Activated T-helper 1 cell treated with Interleukin-2 at 50 U/mL for 16 hours (primary cell): ENCODE measurements around the gene HOXB8.

ENCODE experiments used
- DNase-seq: peaks from one replicate; pipeline ENCODE4 v3.0.0-alpha.2; 2020; ENCODE audit warnings: low read depth

HOXB8 gene

GRCh38 chr17:48583708-48584222, 31.3 kb downstream of the HOXB8 start:
- no peak for DNase-seq

GRCh38 chr17:48582750-48583069, 32.4 kb downstream of the HOXB8 start:
- no peak for DNase-seq

GRCh38 chr17:48579760-48580554, 35.1 kb downstream of the HOXB8 start:
- no peak for DNase-seq

GRCh38 chr17:48579471-48579759, 35.7 kb downstream of the HOXB8 start:
- no peak for DNase-seq

GRCh38 chr17:48578616-48579470, 36.2 kb downstream of the HOXB8 start:
- no peak for DNase-seq

GRCh38 chr17:48577946-48578615, 37.0 kb downstream of the HOXB8 start, which contains the start of gene HOXB4:
HOXB4 (minus strand) TSS chr17:48578350; CDS start chr17:48578319, 31 bp downstream.
- peak; percentile 34 for DNase-seq

- DNase-seq = no peak
These were observed 37.7 kb downstream of the HOXB8 start for GRCh38 chr17:48577330-48577945.

- DNase-seq = no peak
These were observed 38.4 kb downstream of the HOXB8 start for GRCh38 chr17:48576479-48577309.

- DNase-seq = no peak
These were observed 39.2 kb downstream of the HOXB8 start for GRCh38 chr17:48575673-48576478.

GRCh38 chr17:48575066-48575582, 40.0 kb downstream of the HOXB8 start:
- DNase-seq = no peak

GRCh38 chr17:48574505-48575065, 40.5 kb downstream of the HOXB8 start:
- DNase-seq = no peak

- DNase-seq = no peak
These were observed 43.2 kb downstream of the HOXB8 start for GRCh38 chr17:48571826-48572417.

GRCh38 chr17:48571024-48571818, 43.9 kb downstream of the HOXB8 start:
- DNase-seq = no peak

- DNase-seq = no peak
These were observed 44.6 kb downstream of the HOXB8 start for GRCh38 chr17:48570325-48571023.

GRCh38 chr17:48569674-48570324, 45.3 kb downstream of the HOXB8 start:
- DNase-seq = no peak

GRCh38 chr17:48569240-48569582, 45.9 kb downstream of the HOXB8 start:
- no peak for DNase-seq

GRCh38 chr17:48568499-48569239, 46.4 kb downstream of the HOXB8 start:
- no peak for DNase-seq
